Smooth muscle cell of the brain vasculature (primary cell): Measurements from ENCODE around the gene ACTG2.

Experiments used
- DNase-seq: peaks from one replicate; pipeline ENCODE4 v3.0.0-alpha.2; 2012; ENCODE audit warnings: low read depth, low spot score

Gene ACTG2

DNA sequence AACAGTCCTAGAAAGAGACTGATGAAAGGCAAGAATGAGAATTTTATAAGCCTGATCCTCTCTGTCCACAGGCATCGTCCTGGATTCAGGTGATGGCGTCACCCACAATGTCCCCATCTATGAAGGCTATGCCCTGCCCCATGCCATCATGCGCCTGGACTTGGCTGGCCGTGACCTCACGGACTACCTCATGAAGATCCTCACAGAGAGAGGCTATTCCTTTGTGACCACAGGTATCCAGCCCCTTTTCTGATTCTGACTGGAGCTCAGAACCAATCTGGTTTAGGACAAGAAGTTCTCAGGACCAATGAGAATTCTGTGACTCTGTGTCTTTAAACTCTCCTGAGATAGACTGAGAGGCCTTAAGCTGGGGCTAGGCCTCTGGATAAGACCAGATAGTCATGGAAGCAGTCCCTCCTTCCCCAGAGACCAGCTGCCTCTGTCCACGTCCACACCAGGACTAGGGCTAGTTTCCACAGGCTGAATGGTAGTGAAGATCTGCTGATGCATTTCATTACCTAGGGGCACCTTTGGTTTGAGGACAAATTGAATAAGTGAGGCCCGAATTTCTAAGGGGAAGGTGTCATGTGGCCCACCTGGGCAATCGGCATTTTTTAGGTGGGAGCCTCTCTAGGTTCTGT, 20.7 kb downstream of the ACTG2 start:
- no peak for DNase-seq

DNA sequence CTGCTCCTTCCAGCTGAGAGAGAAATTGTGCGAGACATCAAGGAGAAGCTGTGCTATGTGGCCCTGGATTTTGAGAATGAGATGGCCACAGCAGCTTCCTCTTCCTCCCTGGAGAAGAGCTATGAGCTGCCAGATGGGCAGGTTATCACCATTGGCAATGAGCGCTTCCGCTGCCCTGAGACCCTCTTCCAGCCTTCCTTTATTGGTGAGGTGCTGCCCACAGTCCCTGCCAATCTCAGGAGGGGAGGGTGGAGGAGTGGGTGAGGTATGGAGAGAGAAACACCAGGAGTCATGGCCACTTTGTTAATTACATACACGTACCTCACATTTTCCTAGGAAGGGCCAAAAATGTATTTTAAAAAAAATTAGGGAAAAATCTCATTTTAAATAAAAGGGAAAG, 21.9 kb downstream of the ACTG2 start:
- no peak for DNase-seq

DNA sequence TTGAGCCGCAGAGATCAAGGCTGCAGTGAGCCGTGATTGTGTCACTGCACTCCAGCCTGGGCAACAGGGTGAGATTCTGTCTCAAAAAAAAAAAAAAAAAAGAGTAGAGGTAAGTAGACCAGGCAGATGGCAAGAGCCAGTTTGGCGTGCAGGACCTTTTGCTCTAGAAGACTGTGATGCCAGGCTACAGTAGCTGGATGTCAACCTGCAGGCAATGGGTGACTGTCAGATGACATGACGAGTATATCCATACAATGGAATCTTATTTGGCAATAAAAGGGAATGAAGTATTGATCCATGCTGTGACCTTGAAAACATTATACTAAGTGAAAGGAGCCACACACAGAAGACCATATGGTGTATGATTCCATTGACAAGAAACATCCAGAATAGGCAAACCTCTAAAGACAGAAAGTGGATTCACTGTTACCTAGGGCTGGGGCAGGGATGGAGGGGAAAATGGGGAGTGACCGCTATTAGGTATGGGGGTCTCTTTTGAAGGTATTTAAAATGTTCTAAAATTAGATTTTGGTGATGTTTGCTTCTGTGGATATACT, 22.7 kb downstream of the ACTG2 start:
- DNase-seq: no peak

DNA sequence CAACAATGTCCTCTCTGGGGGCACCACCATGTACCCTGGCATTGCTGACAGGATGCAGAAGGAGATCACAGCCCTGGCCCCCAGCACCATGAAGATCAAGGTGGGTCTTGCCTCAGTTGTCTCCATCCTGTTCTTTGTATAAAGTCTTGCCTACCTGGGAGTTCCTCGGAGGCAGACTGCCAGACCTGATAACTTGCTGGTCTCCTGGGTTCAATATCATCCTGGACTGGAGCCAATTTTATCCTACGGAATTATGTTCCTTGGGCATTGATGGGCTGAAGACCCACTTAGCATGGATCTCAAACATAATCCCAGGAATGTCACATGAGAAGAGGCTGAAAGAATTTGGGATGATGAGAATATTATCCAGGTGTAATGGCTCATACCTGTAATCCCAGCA, 23.9 kb downstream of the ACTG2 start:
- DNase-seq: no peak

DNA sequence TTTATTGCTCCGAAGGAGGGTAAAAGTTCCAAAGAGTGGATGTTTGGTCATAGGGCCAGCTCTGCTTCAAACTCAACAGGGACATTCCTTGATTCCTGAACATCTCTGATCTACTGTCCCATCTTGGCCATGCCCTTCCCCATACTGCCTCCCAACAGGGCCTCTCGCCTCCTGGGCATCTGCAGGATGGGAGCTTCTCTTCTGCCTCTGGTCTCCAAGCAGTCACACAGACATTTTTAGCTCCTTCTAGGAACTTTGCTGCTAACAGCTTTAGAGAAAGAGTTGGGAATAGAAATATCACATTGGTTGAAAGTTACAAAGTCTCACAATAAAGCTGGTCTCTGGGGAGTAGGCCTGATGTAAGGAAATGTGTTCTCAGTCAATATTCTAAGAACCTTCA, 24.5 kb downstream of the ACTG2 start:
- DNase-seq: no peak

DNA sequence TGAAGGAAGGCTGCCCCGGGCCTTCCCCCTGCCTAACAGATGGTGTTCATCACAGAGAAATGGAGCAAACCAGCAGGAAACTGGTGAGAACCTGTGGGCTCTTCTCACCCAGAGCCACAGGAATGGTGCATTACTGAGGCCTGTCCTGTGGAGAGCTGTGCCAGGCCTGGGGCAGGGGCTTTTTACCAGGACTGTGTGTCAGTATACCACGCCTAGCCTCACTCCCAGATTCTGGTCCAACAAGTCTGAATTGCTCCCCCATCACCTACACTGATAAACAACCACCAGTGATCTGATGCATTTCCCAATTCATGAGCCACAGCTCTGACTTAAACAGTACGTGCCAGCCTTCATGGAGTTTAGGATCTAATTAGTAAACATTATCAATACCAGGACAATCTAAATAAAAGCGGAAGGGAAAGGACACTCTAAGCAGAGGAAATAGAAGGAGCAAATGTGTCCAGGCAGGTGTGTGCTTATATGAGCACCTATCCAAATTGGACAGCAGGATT, 24.9 kb downstream of the ACTG2 start:
- DNase-seq: no peak

DNA sequence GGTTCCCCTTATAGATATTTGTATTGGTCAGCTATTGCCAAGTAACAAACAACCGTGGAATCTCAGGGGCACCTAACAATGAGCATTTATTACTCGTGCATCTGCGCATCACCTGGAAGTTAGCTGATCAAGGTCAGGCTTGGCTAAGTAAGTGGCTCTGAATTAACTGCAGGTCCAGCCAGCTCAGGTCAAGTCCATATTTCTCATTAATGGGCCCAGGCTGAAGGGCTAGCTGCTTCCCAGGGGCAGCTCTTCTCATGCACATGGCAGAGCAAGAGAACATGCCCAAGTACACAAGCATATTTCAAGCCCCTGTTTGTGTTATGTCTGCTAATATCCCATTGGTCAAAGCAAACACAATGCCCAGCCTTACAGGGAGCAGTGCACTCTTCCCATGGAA, 26.0 kb downstream of the ACTG2 start:
- no peak for DNase-seq

DNA sequence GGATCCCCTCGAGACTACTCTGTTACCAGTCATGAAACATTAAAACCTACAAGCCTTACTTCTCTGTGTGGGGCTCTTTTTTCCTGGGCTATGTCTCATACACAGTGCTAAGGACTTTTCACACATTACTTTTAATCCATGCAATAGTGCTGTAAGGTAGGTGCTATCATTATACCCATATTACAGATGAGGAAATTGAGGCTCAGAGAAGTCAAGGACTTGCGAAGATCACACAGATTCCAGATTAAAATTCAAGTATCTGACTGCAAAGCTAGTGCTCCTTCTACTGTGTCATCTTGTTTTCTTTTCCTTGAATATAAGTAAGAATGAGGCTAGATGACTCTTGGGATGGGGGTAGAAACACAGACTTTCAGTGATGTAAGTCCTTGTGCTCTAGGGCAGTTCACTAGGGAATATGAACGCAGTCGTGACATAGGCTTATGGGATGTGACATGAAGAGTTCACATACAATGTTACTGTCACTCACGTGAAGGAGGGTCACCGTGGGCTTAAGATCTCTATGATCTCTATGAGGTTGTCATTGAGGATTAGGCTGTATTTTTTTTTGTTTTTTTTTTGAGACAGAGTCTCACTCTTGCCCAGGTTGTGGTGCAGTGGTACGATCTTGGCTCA, 26.9 kb downstream of the ACTG2 start:
- DNase-seq: no peak

DNA sequence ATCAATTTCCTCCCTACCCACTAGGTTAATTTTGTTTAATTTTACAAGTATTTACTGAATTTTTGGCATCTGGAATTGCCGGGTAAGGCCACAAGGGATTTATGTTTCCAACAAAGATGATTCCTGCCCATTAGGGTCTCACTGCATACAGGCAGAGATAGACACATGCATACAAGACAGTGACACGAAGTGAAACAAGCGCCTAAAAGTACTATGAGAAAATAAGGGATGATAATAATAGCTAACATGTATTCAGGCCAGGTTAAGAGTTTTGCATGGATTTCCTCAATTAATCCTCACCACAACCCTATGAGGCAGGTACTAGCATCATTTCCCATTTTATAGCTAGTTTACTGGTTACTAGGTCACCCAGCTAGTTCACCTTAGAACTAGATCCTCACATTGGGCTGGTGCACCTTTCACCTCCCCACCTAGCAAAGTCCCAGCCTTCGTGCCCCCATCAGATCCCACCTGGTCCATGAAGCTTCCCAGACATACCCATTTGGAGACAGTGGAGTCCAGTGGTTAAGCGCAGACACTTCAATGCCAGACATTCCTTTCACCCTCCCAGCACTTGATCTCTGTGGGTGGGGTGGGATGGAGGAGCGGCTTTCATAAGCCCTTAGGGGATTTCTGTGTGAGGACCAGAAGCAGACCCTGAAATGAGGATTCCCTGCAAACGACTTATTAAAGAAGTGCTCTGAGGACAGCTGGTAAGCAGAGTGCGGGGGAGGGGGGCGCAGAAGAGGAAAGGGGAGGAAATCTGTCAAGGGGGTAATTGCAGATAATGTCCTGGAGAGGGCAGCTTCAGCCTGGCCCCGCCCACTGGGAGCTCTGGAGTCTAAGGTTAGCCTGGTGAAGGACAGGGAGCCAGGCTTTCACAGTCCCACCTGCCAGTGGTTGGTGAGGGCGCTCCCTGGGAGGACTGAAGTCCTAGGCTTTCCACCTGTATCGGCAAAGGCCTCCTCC, 28.1 kb downstream of the ACTG2 start:
- DNase-seq: no peak

DNA sequence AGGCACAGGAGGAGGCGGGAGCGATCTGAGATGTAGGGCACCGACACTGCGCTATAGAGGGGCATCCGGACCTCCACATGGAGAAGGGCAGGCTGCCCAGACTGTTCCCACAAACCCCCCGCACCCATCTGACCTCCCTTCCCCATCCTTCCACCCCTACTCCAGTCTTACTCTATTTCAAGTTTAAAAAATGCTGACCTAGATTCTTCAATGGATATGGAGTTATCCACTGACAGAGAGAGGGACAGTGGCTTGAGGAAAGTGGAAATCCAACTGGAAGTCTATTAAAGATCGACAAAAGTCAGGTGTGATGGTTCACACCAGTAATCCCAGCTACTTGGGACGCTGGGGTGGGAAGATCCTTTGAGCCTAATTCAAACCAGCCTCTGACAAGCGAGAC, 28.8 kb downstream of the ACTG2 start:
- no peak for DNase-seq

DNA sequence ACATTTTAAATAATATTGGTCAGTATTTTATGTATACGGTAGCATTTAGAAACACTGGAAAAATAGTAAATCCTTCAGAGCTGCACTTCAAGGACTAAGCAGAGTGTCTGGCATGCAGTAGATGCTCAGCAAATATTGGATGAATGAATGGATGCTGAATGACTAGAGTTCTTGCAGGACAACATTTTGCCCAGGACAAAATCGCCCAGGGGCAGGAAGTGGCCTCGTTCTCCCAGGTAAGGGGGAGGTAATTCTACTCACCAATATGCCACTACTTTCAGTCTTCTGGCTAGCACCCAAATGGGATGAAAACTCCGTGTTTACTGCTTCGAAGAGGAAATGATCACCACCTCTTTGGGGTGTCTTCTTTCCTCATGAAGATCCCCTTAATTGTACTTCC, 29.9 kb downstream of the ACTG2 start:
- DNase-seq: no peak

DNA sequence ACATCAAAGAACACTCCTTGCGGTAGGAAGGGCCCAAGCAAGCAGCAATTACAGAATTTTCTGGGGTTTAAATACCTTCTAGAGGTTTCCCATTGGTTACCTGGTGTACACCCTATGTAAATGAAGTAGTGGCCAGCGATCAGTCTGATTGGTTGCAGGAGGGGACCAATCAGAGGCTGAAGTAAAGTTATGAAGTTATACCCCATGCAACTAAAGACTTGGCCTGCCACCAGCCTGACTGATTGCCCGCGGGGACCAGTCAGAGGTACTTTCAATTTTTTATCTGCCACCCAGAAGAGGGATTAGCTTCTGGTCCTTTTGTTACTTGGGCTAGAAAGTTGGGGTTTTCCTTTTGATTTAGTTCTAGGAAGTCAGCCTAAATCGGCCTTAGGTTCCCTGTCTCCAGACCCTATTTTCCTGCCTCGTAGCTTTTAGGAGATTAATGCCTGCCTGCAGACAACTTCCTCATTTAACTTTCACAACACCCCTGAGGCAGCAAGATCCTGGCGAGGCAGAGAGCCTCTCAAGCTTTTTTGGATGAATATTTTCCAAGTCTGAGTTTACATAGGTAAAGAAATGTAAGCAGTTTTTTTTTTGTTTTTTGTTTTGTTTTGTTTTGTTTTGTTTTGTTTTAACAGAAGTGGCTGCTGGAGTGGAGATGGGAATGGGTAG, 32.4 kb downstream of the ACTG2 start:
- no peak for DNase-seq

DNA sequence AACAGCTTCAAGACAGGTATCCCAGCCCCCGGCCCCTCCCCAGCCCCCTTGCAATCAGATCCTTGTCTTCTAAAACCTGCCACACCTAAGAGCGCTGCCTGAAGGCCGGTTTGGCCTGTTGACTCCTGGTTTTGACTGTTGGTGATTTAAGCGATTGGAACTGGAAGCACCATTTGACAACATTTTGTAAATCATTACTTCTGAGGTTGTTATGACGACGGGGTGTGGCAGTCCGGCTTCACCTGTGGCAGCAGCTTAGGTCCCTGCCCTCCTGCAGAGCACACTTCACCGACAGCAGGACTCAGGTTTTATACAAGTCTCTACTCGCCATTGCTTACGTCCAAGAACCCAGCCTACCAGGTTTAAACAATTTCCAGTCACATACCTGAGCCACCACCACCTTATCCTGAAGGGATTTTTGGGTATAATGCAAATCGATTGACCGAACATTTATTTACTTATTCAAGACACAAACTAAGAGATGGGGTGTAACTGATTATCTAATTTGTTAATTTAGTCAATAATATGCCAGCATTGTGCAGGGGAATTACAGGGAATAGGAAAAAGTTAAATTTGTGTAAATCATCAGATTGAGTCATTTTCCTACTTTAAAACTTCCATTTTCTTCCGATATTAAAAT, 33.2 kb downstream of the ACTG2 start:
- no peak for DNase-seq

DNA sequence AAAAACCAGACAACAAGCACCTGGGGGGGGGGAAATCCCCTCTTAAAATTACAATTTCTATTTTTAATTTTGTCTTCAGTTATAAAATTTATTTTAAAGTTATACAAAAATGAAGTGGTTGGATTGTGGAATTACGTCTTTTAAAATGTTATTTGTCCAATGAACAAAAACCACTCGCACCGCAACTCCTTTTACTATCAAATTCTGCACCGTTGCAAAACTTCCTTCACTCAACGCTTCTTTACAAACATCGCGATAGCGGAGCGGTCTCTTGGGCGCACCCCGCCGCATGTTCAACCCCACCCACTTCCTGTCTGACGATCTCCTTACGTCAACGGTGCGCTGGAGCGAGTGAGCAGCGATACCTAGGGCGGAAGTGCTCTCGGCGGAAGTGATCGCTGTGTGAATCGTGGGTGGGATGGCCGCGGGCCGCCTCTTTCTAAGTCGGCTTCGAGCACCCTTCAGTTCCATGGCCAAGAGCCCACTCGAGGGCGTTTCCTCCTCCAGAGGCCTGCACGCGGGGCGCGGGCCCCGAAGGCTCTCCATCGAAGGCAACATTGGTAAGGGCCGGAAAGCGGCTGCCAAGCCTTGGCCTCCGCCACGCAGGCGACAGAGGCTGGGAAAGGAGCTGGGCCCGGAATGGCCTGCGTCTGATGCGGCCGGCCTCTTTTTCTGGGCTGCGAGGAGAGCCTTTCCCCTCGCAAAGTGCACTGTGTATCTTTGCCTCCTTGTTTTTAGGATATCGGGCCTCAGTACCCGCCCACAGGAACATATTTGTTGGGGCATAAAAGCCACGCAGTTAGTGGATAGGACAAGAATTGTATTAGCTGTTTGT, 33.9 kb downstream of the ACTG2 start, which contains the start of gene DGUOK:
Gene DGUOK (plus strand): TSS at position 388 of the 835 bp plus-strand sequence. CDS start 31 bp downstream, at position 419.
- peak; percentile 96 for DNase-seq

DNA sequence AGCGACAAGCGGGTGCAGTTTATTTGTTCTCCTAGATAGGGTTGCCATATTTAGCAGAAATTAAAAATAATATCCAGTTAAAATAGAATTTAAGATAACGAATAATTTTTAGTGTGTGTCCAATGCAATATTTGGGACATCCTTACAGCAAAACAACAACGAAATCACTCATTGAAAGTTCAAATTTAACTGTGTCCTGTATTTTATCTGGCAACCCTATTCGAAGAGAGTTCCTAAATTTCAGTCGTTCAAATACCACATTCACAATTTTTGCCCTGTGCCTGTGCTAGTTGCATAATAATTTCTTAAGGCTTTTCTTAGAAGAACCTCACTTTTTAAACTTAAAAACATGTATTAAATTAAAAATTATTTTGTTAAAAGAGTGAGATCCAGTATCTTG, 34.5 kb downstream of the ACTG2 start:
- no peak for DNase-seq

DNA sequence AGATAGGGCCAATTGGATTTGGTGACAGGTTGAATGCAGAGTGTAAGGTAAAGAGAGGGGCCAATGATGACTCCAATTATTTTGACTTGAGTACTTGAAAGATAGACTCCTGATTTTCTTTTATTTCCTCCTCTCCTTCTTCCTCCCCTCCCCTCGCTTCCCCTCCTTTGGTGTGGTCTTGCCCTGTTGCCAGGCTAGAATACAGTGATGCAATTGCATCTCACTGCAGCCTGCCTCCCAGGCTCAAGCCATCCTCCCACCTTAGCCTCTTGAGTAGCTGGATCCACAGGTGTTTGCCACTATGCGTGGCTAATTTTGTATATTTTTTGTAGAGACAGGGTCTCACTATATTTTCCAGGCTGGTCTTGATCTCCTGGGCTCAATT, 36.1 kb downstream of the ACTG2 start:
- DNase-seq: no peak

DNA sequence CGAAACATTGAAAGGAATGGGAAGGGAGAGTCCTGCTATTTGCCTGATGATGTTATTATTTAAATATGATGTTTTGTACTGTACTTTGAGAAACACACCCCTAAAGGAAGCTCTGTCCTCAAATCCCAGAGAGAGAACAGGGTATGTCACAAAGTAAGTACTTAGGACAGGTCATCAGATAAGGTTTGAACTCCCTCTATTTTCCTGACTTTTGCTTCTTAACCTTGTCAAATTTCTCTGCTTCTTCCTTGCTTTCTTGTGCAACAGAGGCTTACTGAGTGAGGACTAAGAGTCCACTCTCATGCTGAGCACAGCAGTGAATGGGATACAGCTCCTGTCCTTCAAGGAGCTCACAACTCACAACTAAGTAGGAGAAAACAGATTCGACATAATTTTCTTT, 37.6 kb downstream of the ACTG2 start:
- DNase-seq: no peak

DNA sequence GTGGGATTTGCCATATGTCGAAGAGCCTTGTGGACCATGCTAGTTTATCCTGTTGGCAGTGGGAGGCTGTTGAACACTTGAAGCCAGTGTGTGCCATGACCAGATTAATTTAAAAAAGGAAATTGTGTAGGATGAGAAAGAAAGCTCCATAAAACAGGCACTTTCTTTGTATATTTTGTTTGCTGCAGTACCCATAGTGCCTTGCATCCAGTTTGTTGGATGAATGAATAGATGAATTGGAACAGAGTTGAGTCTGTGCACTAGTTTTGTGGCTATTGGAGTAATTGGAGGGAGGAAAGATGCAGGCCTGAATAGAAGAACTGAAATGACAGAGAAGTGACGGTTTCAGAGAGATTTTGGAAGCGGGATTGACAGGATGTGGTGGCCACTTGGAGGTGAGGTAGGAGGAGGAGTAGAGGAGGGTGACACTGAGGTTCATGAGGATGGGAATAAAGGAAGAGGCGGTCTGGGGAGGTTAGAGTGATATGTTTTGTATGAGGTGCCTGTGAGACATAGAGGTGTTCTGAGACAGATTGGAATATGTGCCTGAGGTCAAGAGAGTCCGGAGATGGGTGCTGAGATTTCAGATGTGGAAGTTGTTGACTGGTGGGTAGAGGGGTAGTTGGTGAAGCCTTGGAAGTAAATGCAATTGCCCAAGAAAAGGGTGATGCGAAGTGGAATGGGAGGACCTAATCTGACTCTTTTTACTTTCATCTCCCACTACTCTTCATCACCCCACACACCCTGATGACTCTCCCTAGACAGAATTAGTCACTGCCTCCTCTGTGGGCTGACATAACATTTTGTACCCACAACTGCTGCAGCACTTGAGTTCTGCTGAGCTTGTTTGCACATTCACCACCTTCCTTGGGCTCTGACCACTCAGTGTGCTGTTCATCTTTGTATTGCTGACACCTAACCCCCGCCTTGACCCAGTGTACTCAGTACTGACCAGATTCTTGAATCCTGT, 39.0 kb downstream of the ACTG2 start:
- no peak for DNase-seq

DNA sequence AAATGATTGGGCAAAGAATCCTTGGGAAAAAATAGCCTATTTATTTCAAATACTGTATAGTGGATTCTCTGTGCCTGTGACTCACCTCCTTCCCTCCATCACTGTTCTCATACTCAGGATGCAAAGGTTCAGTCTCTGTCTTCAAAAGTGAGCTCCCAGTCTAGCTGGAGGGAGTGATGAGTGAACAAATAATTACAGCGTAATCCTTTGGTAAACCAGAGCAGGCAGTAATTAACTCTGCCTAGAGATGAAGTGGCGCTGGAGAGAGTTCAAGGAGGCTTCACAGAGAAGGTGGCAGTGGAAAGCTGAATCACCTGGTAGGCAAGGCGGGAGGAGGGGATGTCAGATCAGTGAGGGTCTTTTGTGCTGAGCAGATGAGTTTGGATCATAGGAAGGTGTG, 40.4 kb downstream of the ACTG2 start:
- DNase-seq: no peak
